ENCODE measurements around the gene PRLHR. TPM values are rescaled to one million over a fixed set of nuclear protein-coding genes. Genes with fewer than 3 reads are reported as not detected.

Gene PRLHR
- total RNA-seq, result not detected
- polyA plus RNA-seq, result not detected
- long read RNA-seq, donor 1, result 0 reads
- long read RNA-seq, donor 2, result 0 reads

GRCh38 chr10:118595598-118596425 is at the start of gene PRLHR:
Gene PRLHR (minus strand): TSS chr10:118595648. CDS start chr10:118595244, 404 bp downstream.
- peaks cover 8 to 95% (median 43%) of the 10 kb centered on the region in 7 donors for H3K27me3 ChIP-seq (replicated peaks in 1 of 7)
- intact Hi-C loops (cut with DNase I; ENCODE audit: low total_unique reads), result no loop called here
- 8 to 19% (median 11%) methylated on average over 48 to 52 of the region's 52 CpGs for WGBS, 5 donors

GRCh38 chr10:118642228-118642627 is 46.8 kb upstream of the PRLHR start:
- WGBS, 5 donors, result 61 to 87% (median 67%) methylated on average over 2 of the region's 2 CpGs
- no peak for TF ChIP-seq POLR2A (IDR thresholded peaks at IDR 0.05)
- TF ChIP-seq POLR2AphosphoS5 (IDR thresholded peaks at IDR 0.05), result no peak
- no peak for TF ChIP-seq CTCF (IDR thresholded peaks at IDR 0.05 in 8 of 11, conservative IDR thresholded peaks at IDR 0.05 in 3 of 11)
- peaks cover 0 to 14% (median 0%) of the 10 kb centered on the region in 7 donors for H3K27me3 ChIP-seq (replicated peaks in 1 of 7)
- no peak overlapping the region for H3K4me3 ChIP-seq
- H3K27ac ChIP-seq, result no peak overlapping the region
- intact Hi-C loops (cut with DNase I; ENCODE audit: low total_unique reads), result no loop called here
- H3K4me1 ChIP-seq, result no peaks in the 10 kb centered on the region
- no peak for DNase-seq
- H3K9me3 ChIP-seq, result peaks cover 0 to 24% (median 6%) of the 10 kb centered on the region in 8 donors
- H3K36me3 ChIP-seq, result no peaks in the 10 kb centered on the region

More at GRCh38 chr10:118595598-118596425, at the start of gene PRLHR:
- no peak within 1 kb of the TSS for H3K27ac ChIP-seq
- H3K4me1 ChIP-seq, result peaks cover 0 to 20% (median 6%) of the 10 kb centered on the region in 6 donors
- no peak for DNase-seq
- H3K9me3 ChIP-seq, result peaks cover 0 to 14% (median 0%) of the 10 kb centered on the region in 8 donors
- no peak within 1 kb of the TSS for H3K4me3 ChIP-seq
- no peak for TF ChIP-seq CTCF (IDR thresholded peaks at IDR 0.05 in 8 of 11, conservative IDR thresholded peaks at IDR 0.05 in 3 of 11)
- TF ChIP-seq POLR2A (IDR thresholded peaks at IDR 0.05), result no peak
- TF ChIP-seq POLR2AphosphoS5 (IDR thresholded peaks at IDR 0.05), result no peak
- H3K36me3 ChIP-seq, result no peaks in the 10 kb centered on the region

GRCh38 chr10:118638680-118639079 is 43.2 kb upstream of the PRLHR start:
- peaks cover 0 to 14% (median 0%) of the 10 kb centered on the region in 7 donors for H3K27me3 ChIP-seq (replicated peaks in 1 of 7)
- no peak overlapping the region for H3K27ac ChIP-seq
- H3K9me3 ChIP-seq, result peaks cover 0 to 24% (median 6%) of the 10 kb centered on the region in 8 donors
- no peaks in the 10 kb centered on the region for H3K4me1 ChIP-seq
- intact Hi-C loops (cut with DNase I; ENCODE audit: low total_unique reads), result no loop called here
- H3K36me3 ChIP-seq, result no peaks in the 10 kb centered on the region
- no peak overlapping the region for H3K4me3 ChIP-seq
- no peak for TF ChIP-seq POLR2AphosphoS5 (IDR thresholded peaks at IDR 0.05)
- no peak for DNase-seq
- WGBS, 5 donors, result 71 to 86% (median 80%) methylated on average over 9 of the region's 9 CpGs

GRCh38 chr10:118635674-118636402 is 40.4 kb upstream of the PRLHR start:
- TF ChIP-seq POLR2AphosphoS5 (IDR thresholded peaks at IDR 0.05) (no peak), POLR2A (IDR thresholded peaks at IDR 0.05) (no peak), CTCF (IDR thresholded peaks at IDR 0.05 in 8 of 11, conservative IDR thresholded peaks at IDR 0.05 in 3 of 11) (no peak)
- H3K9me3 ChIP-seq, result peaks cover 0 to 18% (median 5%) of the 10 kb centered on the region in 8 donors
- no peaks in the 10 kb centered on the region for H3K36me3 ChIP-seq
- no peak overlapping the region for H3K27ac ChIP-seq
- DNase-seq, result no peak
- intact Hi-C loops (cut with DNase I; ENCODE audit: low total_unique reads), result no loop called here
- H3K4me1 ChIP-seq, result no peaks in the 10 kb centered on the region
- H3K4me3 ChIP-seq, result no peak overlapping the region
- 77 to 83% (median 80%) methylated on average over 4 of the region's 4 CpGs for WGBS, 5 donors
- peaks cover 0 to 8% (median 0%) of the 10 kb centered on the region in 7 donors for H3K27me3 ChIP-seq (replicated peaks in 1 of 7)

Data from spleen (tissue), 13 donors.